Measurements from ENCODE around the gene IGFBP7. TPM values are rescaled to one million over a fixed set of nuclear protein-coding genes. Genes with fewer than 3 reads are reported as not detected.

IGFBP7 gene
- 100 to 1,000 TPM; 110 to 173 (median 127) TPM for polyA plus RNA-seq (ENCODE audit: insufficient read length in 10 of 10)
- long read RNA-seq, donor 1, transcript IGFBP7-201 (5 exons, 1,427 nt), result major isoform, 81 of 133 reads
- long read RNA-seq, donor 1, partial matches to known transcripts, result 50 of 133 reads
- long read RNA-seq, donor 1, other reads (novel, unspliced or antisense), result 0 of 133 reads
- long read RNA-seq, donor 2, transcript IGFBP7-201 (5 exons, 1,427 nt), result major isoform, 68 of 116 reads
- long read RNA-seq, donor 2, partial matches to known transcripts, result 44 of 116 reads
- long read RNA-seq, donor 2, other reads (novel, unspliced or antisense), result 0 of 116 reads
- long read RNA-seq, donor 3, result 0 reads
- long read RNA-seq, donor 4, transcript IGFBP7-201 (5 exons, 1,427 nt), result major isoform, 55 of 77 reads
- long read RNA-seq, donor 4, partial matches to known transcripts, result 19 of 77 reads
- long read RNA-seq, donor 4, other reads (novel, unspliced or antisense), result 0 of 77 reads
- long read RNA-seq, donor 5, transcript IGFBP7-203 (4 exons, 1,251 nt), result minor isoform, 5 of 328 reads
- long read RNA-seq, donor 5, transcript IGFBP7-201 (5 exons, 1,427 nt), result major isoform, 208 of 328 reads
- long read RNA-seq, donor 5, partial matches to known transcripts, result 104 of 328 reads
- long read RNA-seq, donor 5, other reads (novel, unspliced or antisense), result 11 of 328 reads
- long read RNA-seq, donor 6, transcript IGFBP7-201 (5 exons, 1,427 nt), result major isoform, 104 of 214 reads
- long read RNA-seq, donor 6, partial matches to known transcripts, result 108 of 214 reads
- long read RNA-seq, donor 6, other reads (novel, unspliced or antisense), result 0 of 214 reads
- long read RNA-seq, donor 7, transcript IGFBP7-201 (5 exons, 1,427 nt), result major isoform, 65 of 79 reads
- long read RNA-seq, donor 7, partial matches to known transcripts, result 14 of 79 reads
- long read RNA-seq, donor 7, other reads (novel, unspliced or antisense), result 0 of 79 reads
- long read RNA-seq, donor 8, transcript IGFBP7-201 (5 exons, 1,427 nt), result major isoform, 68 of 123 reads
- long read RNA-seq, donor 8, partial matches to known transcripts, result 54 of 123 reads
- long read RNA-seq, donor 8, other reads (novel, unspliced or antisense), result 0 of 123 reads
- long read RNA-seq, donor 9, transcript IGFBP7-201 (5 exons, 1,427 nt), result major isoform, 34 of 42 reads
- long read RNA-seq, donor 9, partial matches to known transcripts, result 8 of 42 reads
- long read RNA-seq, donor 9, other reads (novel, unspliced or antisense), result 0 of 42 reads

- peak in 1 of 3 donors; percentile 71 for DNase-seq
Observed at GRCh38 chr4:57109847-57110639, at the start of gene IGFBP7. Gene IGFBP7, minus strand, starts transcription at chr4:57110385. Its CDS starts 34 bp downstream, at chr4:57110351.

- DNase-seq, result no peak
Observed at GRCh38 chr4:57159866-57160265, 49.7 kb upstream of the IGFBP7 start.

GRCh38 chr4:57158762-57159161 is 48.6 kb upstream of the IGFBP7 start:
- no peak for DNase-seq

GRCh38 chr4:57158221-57158620 is 48.0 kb upstream of the IGFBP7 start:
- DNase-seq, result no peak

GRCh38 chr4:57157596-57158137 is 47.5 kb upstream of the IGFBP7 start:
- no peak for DNase-seq

- DNase-seq, result no peak
Observed at GRCh38 chr4:57156242-57156990, 46.2 kb upstream of the IGFBP7 start.

- no peak for DNase-seq
Observed at GRCh38 chr4:57154926-57155325, 44.7 kb upstream of the IGFBP7 start.

- DNase-seq, result no peak
Observed at GRCh38 chr4:57154191-57154590, 44.0 kb upstream of the IGFBP7 start.

GRCh38 chr4:57153207-57153606 is 43.0 kb upstream of the IGFBP7 start:
- no peak for DNase-seq

GRCh38 chr4:57151481-57151880 is 41.3 kb upstream of the IGFBP7 start:
- DNase-seq, result no peak

GRCh38 chr4:57149833-57150232 is 39.6 kb upstream of the IGFBP7 start:
- no peak for DNase-seq

GRCh38 chr4:57148831-57149505 is 38.8 kb upstream of the IGFBP7 start:
- DNase-seq, result peak in 2 of 3 donors; percentile 9 to 37

GRCh38 chr4:57148177-57148576 is 38.0 kb upstream of the IGFBP7 start:
- DNase-seq, result no peak

- peak in 1 of 3 donors; percentile 57 for DNase-seq
Observed at GRCh38 chr4:57147335-57148060, 37.3 kb upstream of the IGFBP7 start.

GRCh38 chr4:57146444-57146843 is 36.3 kb upstream of the IGFBP7 start:
- no peak for DNase-seq

GRCh38 chr4:57144466-57144865 is 34.3 kb upstream of the IGFBP7 start:
- no peak for DNase-seq

- no peak for DNase-seq
Observed at GRCh38 chr4:57139783-57140182, 29.6 kb upstream of the IGFBP7 start.

- no peak for DNase-seq
Observed at GRCh38 chr4:57137261-57137660, 27.1 kb upstream of the IGFBP7 start.

- no peak for DNase-seq
Observed at GRCh38 chr4:57136281-57136680, 26.1 kb upstream of the IGFBP7 start.

Data from muscle of back (tissue), 13 donors.